PFSK-1 (cell line): Measurements from ENCODE around the gene CXCR4.

ENCODE experiments used
- FOXP2 ChIP-seq: optimal IDR thresholded peaks from 2 replicates; pipeline ENCODE3; 2011; ENCODE audit warnings: borderline replicate concordance, control low read depth, inconsistent platforms; ENCODE audit not compliant: insufficient read depth; ENCODE audit errors: extremely low read length, extremely low read depth
- REST ChIP-seq, 2 experiments: IDR thresholded peaks; 2 replicates each; pipeline versions ENCODE4 v1.6.1 to v1.8.0; 2011 to 2012; ENCODE audit warnings: low read depth in 2 of 2, low read length in 2 of 2, control low read depth in 1 of 2, inconsistent platforms in 1 of 2, mild to moderate bottlenecking in 1 of 2, moderate library complexity in 1 of 2; ENCODE audit not compliant: insufficient read depth in 1 of 2

- TF ChIP-seq REST (IDR thresholded peaks at IDR 0.05; ENCODE audit: insufficient read depth in 1 of 2, low read depth in 2 of 2, low read length in 2 of 2) (no peak), FOXP2 (no peak)
Measured at GRCh38 chr2:136131961-136132824, 14.2 kb upstream of the CXCR4 start.
